HK-2 (cell line): ENCODE data around the gene HP1BP3.

Experiments
- DNase-seq: peaks from one replicate; pipeline ENCODE4 v3.0.0-alpha.2; 2018; ENCODE audit not compliant: unreplicated experiment

Gene HP1BP3

DNA sequence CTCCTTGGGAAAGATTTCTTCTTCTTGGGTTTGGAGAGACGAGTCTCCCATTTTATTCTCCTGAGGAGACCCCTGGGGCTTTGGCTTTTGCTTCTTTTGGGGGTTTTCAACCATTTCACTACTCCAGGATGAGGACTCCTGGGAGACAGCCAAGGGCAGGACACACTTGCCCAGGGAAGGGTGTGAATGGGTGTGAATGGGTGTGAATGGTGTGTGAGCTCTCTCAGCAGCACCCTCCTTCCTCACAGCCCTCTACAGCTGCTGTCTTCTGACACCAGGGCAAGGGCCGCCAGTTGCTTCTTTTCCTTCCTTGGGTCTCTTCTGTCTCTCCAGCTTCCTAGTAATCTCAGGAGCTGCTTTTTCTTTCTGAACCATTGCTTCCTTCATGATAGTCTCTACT, 93.5 kb downstream of the HP1BP3 start:
- DNase-seq, result no peak
